HG02571 (cell line): ENCODE measurements around the gene IQGAP2.
"Not testable (repeated sequence)": the region's sequence is repeated elsewhere in the genome, so short reads cannot be mapped to it uniquely, and the experiment has no call there.

Source experiments
- ATAC-seq: cut with Tn5 transposase; IDR thresholded peaks from one replicate; pipeline ENCODE4 v1.9.1; 2021; ENCODE audit warnings: mild to moderate bottlenecking, moderate library complexity; ENCODE audit not compliant: unreplicated experiment

IQGAP2 gene

DNA sequence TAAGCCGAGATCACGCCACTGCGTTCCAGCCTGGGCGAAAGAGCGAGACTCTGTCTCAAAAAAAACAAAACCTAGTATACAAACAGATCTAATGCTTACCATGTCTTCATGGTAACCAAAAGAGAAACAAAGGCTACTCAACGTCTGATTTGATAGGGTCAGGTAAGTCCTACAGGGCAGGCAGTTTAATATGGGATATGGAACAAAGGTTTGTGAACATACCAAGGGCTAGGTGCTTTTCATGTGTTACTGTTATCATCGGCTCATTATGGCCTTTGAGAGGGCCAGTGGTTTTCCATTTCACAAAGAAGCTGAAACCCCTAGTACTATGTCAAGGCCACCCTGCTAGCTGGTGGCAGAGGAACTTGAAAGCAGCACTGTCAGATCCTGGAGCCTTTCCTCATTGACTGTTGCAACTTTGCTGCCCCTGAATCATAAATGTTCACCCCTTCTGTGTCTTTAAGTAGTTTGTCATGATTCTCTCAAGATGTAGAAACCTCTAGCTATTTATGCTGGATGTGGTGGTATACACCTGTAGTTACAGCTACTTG, 5.1 kb downstream of the IQGAP2 start:
- ATAC-seq: no peak

DNA sequence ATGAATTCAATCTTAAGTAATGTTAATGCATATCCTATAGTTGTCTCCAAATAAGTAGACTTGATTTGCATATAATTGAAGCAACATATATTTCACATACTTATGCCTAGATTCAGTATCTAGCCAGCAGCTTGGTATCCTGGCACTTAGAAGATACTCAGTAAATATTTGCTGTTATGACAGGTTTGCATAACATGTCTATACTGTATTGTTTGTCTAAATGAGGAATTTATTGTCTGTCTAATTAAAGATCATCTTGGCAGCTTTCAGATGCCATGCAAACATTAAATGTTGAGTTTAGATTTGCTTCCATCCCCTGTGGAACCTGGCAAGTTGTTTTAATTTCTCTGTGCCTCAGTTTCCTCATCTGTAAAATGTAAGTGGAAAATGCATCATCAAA, 9.4 kb downstream of the IQGAP2 start:
- ATAC-seq: no peak

DNA sequence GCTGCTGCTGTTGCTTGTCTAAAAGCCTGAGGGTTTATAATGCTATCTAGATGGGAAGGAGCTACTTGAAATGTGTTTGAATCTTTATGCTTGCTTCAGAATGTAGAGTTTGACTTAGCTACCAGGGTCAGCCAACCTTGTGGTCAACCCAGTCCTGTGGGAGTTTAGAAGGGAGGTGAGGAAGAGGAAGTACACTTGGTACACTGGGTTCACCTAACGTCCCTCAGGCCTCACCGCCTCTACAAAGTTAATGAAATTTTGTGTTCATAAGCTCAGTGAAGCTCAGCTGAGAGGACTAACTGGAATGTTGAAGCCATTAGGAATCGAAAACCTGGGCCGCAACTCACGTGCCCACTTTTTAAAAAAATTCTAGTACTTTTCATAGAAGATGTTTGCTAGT, 10.7 kb downstream of the IQGAP2 start:
- no peak for ATAC-seq

DNA sequence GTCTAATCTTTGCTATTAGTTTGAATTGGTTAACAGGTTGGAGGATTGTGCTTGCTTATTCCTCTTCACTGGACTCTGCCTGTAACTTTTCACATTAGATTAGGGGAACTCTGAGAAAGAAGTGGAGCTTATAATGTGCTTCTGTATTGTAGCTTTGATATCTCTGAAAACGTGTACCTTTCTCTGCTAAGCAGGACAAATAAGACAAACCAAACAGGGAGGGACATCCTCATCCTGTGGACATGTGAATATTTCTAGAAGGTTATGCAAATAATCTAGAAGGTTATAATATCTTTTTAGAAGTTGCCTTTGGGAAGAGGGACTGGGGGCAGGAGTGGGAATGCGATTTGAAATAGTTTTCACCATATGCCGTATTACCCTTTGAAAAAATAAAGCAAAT, 11.7 kb downstream of the IQGAP2 start:
- no peak for ATAC-seq

DNA sequence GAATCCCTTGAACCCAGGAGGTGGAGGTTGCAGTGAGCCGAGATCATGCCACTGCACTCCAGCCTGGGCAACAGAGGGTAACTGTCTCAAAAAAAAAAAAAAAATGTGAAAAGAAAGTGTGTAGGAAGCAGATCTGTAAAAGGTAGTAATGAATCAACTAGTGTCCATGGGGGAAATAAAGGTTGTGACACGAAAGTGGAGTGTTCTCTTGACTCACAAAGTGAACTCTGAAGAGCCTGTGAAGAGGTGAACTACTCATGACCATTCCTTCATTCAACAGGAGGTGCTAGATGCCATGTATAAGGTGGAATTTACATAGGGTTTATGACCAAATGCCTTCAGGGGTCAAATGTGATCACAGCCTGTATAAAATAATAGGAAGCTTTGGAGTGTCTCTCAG, 12.8 kb downstream of the IQGAP2 start:
- ATAC-seq: no peak

DNA sequence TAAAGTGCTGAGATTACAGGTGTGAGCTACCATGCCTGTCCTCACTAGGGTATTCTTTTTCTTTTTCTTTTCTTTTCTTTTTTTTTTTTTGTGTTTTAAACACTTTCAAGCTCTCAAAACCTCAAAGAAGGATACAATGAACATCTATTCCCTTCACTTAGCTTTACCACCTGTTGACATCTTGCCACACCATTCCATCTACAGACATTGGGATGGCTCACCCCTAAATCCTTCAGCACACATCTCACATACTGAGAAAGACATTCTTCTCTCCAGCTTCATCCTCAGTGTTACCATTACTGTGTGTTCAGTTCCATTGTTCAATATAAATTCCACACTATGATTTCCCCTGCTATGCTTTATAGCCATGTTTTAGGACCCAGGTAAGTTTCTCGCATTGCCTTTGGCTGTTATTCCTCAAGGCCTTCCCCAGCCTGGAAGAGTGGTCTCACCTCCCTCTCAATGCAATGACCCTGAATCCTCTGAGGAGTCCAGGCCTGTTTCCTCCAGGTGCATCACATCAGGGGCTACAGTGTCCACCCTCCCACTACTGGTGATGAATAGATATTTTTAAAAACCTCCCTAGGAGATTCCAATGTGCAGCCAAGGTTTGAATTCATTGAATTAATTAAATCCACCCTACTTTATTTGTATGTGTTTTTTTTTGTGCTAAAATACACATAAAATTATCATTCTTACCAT, 16.7 kb downstream of the IQGAP2 start:
- ATAC-seq: no peak

DNA sequence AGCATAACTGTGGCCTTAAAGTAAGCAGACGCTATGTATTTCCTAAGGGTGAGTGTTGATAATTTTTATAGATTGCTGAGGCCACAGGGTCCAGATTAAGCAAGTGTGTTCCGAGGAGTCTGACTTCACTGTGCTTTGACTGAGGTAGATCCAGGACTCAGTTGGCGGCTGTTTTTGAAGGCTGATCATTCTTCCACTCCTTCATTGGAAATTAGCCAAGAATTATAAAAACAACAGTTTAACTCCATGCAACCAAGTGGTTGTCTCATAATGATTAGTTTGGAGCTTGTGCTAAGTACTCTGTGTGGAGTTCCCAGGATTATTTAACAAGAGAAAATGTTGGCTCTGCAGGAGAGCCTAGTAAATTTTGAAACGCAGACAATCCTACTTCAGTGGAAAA, 19.1 kb downstream of the IQGAP2 start:
- no peak for ATAC-seq

DNA sequence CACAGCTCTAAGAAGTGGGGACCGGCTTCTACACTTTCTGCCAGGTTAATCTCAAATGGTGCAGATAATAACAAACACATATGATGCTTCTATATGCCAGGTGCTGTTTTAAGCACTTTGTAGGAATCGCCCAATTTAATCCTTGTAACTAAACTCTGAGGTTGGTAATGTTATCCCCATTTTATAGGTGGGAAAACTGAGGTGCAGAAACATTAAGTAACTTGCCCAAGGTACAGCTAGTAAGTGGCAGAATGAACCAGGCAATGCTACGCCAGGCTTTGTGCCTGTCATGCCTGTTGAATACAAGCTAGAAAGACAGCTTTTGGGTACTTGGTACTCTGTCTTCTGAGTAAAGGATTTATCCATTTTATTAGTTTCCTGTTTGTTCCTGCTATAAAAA, 19.7 kb downstream of the IQGAP2 start:
- no peak for ATAC-seq

DNA sequence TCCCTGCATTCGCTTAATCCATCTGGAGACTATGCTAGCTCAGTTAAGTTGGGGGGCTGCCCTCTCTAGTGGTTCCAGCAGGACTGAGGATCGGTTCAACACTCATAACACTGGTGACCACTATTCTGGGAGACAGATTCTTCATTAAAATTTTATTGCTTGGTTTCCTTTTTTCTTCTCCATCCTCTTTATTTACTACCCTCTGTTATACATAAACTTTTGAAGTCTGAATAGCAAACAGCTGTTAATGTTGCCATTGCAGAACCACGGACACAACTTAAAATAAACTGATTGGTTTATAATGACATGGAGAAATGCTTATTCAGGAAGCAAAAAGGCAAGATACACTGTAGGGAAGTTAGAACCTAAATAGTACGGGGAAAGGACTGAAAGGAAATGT, 22.1 kb downstream of the IQGAP2 start:
- no peak for ATAC-seq

DNA sequence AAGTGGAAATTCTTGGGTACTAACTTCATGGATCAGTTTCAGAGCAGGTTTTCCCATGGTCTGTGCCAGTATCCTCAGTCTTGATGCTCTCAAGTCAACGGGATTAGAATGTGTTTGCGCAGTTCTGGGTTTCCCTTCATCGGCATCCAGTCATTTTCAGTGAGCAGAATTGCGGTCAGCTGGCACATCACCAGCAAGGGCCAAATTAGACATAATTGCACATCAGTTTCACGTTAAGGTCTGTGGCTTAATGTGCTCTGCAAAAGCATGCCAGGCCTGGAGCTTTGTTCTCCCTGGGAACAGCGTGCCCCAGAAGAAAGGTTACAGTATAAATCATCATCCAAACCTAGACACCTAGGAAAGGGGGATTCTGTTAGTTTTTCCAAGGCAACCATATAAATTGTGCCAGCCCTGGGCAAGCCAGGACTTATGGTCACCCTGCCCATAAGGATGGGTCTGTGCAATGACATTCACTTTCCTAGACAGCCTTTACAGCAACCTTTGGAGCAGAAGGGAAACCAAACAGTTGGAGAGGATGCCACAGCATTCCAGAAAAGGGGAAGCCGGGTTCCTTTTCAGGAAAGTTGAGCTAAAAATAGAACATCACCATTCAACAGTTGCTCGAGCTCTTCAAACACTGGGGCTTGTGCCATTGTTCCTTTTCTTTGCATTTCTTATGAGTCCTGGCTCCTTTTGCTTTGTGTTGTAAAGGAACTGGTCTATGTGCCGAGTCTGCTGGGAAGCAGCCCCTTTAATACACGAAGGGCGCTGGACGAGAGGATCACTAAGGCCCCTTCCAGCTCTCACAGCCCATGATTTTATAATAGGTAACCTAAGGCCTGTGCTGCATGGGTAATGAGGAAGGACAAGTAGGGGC, 23.1 kb downstream of the IQGAP2 start:
- no peak for ATAC-seq

DNA sequence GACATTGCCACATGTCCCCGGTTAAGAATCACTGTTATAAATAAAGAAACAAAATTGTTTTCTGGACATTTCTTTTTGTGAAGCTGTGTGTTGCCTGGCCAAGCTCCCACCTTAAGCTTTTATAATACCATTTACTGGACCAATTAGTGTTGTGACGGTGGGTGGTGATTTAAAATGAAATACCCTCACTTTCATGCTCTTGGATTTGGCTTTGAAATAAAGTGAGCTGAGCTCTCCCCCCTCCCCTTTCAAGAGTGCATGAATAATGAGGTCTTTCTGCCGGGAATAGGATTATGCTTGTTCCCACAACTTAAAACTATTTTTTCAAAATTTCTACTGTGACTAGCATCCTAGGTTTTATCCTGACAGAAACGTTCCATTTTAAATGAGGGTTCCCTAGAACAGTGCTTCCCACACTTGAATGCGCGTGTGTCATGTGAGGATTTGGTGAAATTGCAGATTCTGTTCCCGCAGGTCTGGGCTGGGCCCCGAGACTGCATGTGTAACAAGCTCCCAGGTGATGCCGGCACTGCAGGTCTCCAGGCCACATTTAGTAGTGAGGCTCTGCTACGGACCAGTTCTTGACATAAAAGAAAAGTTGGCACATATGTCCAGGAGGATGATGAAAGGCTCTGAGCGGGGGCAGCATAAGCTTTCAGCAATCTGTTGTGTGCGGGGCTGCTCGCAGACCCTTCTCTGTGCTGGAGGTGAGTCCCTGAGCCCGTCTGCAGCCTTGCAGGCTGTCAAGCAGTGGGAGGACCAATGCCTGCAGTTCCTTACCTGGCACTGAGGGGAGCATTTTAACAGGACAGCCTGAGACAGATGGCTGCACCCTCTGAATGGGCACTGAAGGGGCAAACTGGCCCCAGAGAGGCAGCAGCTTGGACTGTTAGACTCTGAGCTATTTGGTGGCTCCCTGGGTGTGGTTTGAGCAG, 24.4 kb downstream of the IQGAP2 start:
- no peak for ATAC-seq

DNA sequence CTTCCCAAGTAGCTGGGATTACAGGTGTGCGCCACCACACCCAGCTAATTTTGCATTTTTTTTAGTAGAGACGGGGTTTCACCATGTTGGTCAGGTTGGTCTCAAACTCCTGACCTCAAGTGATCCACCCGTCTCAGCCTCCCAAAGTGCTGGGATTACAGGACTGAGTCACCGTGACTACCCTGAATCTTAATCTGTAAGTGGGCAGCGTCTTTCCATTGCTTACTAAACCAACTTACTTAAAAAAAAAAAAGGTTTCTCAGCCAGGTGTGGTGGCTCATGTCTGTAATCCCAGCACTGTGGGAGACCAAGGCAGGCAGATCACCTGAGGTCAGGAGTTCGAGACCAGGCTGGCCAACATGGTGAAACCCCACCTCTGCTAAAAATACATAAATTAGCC, 25.5 kb downstream of the IQGAP2 start:
- ATAC-seq: not testable (repeated sequence)

DNA sequence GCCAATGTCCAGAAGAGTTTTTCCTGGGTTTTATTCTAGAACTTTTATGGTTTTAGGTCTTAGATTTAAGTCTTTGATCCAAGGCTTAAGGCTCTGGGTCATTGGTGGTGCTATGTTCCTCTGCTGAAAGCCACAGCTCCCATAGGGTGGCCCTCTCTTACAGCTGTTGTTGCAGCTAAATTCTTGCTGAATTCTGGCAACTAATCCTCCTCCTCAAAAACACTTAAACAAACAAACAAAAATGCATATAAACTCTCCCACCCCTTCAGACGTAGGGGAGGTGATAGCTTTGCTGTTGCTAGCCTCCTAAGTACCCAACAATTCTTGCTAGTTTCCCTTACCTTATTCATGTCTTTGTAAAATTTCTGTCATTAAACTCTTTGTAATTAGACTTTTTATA, 30.2 kb downstream of the IQGAP2 start:
- ATAC-seq: no peak

DNA sequence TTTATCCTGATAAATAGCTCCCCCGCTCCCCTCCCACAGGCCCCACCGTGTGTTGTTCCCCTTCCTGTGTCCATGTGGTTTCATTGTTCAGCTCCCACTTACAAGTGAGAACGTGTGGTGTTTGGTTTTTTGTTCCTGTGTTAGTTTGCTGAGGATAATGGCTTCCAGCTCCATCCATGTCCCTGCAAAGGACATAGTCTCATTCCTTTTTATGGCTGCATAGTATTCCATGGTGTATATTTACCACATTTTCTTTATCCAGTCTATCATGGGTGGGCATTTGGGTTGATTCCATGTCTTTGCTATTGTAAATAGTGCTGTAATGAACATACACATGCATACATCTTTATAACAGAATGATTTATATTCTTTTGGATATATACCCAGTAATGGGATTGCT, 34.4 kb downstream of the IQGAP2 start:
- ATAC-seq: not testable (repeated sequence)

DNA sequence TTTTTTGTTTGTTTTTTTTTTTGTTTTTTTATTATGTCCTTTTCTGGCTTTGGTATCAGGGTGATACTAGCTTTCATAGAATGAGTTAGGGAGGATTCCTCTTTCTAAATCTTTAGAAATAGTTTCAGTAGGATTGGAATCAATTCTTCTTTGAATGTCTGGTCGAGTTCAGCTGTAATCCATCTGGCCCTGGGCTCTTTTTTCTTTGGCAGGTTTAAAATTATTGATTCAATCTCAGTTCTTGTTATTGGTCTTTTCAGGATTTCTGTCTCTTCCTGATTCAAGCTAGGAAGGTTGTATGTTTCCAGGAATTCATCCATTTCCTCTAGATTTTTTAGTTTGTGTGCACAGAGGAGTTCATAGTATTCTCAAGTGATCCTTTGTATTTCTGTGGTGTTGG, 34.9 kb downstream of the IQGAP2 start:
- ATAC-seq: no peak

DNA sequence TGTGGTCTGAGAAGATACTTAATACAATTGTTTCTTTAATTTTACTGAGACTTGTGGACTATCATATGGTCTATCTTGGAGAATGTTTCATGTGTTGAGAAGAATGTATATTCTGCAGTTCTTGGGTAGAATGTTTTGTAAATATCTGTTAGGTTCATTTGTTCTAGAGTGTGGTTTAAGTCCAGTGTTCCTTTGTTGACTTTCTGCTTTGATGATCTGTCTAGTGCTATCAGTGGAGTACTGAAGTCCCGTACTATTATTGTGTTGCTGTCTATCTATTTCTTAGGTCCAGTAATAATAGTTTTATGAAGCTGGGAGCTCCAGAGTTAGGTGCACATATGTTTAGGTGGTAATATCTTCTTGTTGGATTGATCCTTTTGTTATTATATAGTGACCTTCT, 36.1 kb downstream of the IQGAP2 start:
- ATAC-seq: no peak

DNA sequence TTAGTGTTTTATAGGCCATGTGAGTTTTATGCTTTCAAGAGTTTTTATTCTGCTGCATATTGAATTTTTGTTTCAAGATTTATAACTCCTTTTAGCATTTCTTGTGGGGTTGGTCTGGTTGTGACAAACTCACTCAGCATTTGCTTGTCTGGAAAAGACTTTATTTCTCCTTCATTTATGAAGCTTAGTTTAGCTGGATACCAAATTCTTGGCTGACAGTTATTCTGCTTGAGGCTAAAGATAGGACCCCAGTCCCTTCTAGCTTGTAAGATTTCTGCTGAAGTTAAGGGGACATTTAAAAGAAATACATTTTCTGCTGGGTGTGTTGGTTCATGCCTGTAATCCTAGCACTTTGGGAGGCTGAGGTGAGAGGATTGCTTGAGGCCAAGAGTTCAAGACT, 36.8 kb downstream of the IQGAP2 start:
- ATAC-seq: no peak

DNA sequence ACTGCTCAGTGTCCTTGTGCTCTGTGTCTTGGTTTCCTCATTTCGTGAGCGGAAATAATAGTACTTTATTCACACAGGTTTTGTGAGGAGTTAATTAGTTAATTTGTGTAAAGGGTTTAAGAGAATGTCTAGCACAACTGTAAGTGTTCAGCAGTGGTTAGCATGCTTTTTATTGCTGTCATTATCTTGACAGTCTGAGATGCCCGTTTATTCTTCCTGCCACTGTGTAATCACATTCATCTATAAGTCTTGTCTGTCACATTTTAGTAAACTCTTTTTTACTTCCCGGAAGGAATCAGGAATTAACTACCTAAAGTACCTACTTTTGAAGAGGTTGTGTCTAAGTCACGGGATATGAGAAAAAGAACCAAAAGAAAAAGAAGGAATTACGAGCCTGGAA, 38.0 kb downstream of the IQGAP2 start:
- ATAC-seq: no peak

DNA sequence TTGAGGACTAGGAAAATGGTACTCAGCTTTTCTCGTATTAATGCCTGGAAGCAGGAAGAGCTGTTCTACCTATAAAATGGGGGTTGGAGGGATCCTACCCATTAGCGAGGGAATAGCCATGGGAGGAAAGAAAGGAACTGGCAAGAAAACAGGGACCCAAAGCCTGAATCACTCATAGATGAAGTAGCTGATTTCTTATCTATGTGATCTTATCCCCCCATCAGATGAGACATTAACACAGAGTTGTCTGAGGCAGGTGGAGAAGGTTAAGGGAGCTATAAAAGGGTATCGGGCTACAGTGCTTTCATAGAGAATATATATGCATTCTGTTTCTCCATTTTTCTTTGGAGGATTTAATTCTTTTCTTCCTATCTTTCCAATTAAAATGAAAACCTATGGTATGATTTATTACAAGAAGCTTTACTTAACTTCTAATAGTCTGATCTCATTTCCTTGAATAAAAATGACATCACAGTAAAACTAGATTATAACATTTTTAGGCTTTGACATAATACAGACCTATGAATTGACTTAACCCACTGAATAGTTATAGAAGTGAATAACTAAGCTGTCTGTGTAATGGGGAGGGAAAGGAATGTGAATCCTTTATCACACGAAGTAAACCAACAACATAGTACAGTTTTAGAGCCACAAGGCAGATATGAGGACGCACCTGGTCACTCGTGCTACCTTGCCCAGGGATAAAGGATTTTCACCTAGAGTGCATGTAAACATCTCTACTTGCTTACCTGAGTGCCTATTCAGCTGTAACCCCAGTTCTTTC, 39.0 kb downstream of the IQGAP2 start:
- no peak for ATAC-seq

DNA sequence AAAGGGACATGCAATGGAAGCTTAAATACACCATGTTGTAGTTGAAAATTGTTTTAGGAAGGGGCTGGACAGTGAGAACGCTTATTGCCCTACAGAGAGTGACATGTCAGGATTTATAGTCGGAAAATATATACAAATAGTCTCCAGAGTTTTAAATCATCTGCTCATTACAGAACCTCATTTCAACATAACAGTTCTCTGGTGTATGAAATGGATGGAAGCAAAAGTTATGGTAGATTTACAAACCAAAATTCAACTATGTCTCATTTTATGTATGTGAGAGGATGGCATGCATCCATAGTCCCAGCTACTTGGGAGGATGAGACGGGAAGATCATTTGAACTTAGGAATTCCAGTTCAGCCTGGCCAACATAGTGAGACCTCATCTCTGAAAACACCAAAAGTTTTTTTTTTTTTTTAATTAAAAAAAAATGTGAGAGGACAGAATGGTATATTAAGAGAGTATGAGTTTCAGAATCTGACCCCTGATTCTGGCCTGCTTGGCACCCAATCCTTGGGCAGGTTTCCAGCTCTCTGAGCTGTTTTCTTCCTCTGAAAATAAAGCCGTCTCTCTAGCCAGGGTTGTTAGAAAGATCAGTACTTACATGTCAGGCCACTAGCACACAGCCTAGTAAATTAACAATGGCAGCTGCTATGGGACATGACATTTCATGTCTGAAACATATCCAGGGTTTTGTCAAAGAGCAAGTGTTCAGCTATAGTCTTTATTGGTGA, 40.1 kb downstream of the IQGAP2 start:
- ATAC-seq: no peak
